NCI-H2196 (cell line): ENCODE data around the gene EEIG2.
"Not testable (repeated sequence)": the region's sequence is repeated elsewhere in the genome, so short reads cannot be mapped to it uniquely, and the experiment has no call there.

ENCODE experiments used
- DNase-seq: peaks from one replicate; lab custom pipeline; 2025; ENCODE audit not compliant: unreplicated experiment; lab: John Stamatoyannopoulos, UW

Gene EEIG2

GRCh38 chr1:108559215-108560186 is at the start of gene EEIG2:
TSS of gene EEIG2 (plus strand) at chr1:108560100. CDS start at chr1:108560429, 329 bp downstream.
- peak; percentile 92 for DNase-seq

GRCh38 chr1:108511764-108512163 is 48.1 kb upstream of the EEIG2 start:
- DNase-seq, result no peak

GRCh38 chr1:108512239-108513043 is 47.5 kb upstream of the EEIG2 start:
- DNase-seq, result peak; percentile 33

- no peak for DNase-seq
Measured at GRCh38 chr1:108513044-108513415, 46.9 kb upstream of the EEIG2 start.

GRCh38 chr1:108513914-108514313 is 46.0 kb upstream of the EEIG2 start:
- DNase-seq, result not testable (repeated sequence)

- DNase-seq, result not testable (repeated sequence)
Measured at GRCh38 chr1:108517301-108517897, 42.5 kb upstream of the EEIG2 start.

GRCh38 chr1:108521990-108522393 is 37.9 kb upstream of the EEIG2 start:
- no peak for DNase-seq

GRCh38 chr1:108523829-108524228 is 36.1 kb upstream of the EEIG2 start:
- no peak for DNase-seq

GRCh38 chr1:108524676-108525075 is 35.2 kb upstream of the EEIG2 start:
- DNase-seq, result no peak

- DNase-seq, result no peak
Measured at GRCh38 chr1:108527135-108527534, 32.8 kb upstream of the EEIG2 start.

- DNase-seq, result no peak
Measured at GRCh38 chr1:108527837-108528236, 32.1 kb upstream of the EEIG2 start.

GRCh38 chr1:108531444-108531843 is 28.5 kb upstream of the EEIG2 start:
- no peak for DNase-seq

- DNase-seq, result no peak
Measured at GRCh38 chr1:108532730-108533129, 27.2 kb upstream of the EEIG2 start.

GRCh38 chr1:108533351-108534083 is 26.4 kb upstream of the EEIG2 start:
- no peak for DNase-seq

- no peak for DNase-seq
Measured at GRCh38 chr1:108534759-108535158, 25.1 kb upstream of the EEIG2 start.

- not testable (repeated sequence) for DNase-seq
Measured at GRCh38 chr1:108535315-108535897, 24.5 kb upstream of the EEIG2 start.

GRCh38 chr1:108536021-108536420 is 23.9 kb upstream of the EEIG2 start:
- not testable (repeated sequence) for DNase-seq

- DNase-seq, result not testable (repeated sequence)
Measured at GRCh38 chr1:108536791-108537190, 23.1 kb upstream of the EEIG2 start.

GRCh38 chr1:108537976-108538375 is 21.9 kb upstream of the EEIG2 start:
- DNase-seq, result no peak

GRCh38 chr1:108540977-108541376 is 18.9 kb upstream of the EEIG2 start:
- DNase-seq, result no peak
